ENCODE results near the gene RANGAP1.

RANGAP1 gene, protein sequence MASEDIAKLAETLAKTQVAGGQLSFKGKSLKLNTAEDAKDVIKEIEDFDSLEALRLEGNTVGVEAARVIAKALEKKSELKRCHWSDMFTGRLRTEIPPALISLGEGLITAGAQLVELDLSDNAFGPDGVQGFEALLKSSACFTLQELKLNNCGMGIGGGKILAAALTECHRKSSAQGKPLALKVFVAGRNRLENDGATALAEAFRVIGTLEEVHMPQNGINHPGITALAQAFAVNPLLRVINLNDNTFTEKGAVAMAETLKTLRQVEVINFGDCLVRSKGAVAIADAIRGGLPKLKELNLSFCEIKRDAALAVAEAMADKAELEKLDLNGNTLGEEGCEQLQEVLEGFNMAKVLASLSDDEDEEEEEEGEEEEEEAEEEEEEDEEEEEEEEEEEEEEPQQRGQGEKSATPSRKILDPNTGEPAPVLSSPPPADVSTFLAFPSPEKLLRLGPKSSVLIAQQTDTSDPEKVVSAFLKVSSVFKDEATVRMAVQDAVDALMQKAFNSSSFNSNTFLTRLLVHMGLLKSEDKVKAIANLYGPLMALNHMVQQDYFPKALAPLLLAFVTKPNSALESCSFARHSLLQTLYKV

GRCh38 chr22:41285820-41286638, at the start of gene RANGAP1:
TSS of gene RANGAP1 (minus strand) at chr22:41286187. CDS start at chr22:41281044, 5,143 bp downstream.
- DNase-seq (ENCODE audit: low spot score) = peak; percentile 96

GRCh38 chr22:41334951-41335635, 49.1 kb upstream of the RANGAP1 start:
- no peak for DNase-seq (ENCODE audit: low spot score)

DNA sequence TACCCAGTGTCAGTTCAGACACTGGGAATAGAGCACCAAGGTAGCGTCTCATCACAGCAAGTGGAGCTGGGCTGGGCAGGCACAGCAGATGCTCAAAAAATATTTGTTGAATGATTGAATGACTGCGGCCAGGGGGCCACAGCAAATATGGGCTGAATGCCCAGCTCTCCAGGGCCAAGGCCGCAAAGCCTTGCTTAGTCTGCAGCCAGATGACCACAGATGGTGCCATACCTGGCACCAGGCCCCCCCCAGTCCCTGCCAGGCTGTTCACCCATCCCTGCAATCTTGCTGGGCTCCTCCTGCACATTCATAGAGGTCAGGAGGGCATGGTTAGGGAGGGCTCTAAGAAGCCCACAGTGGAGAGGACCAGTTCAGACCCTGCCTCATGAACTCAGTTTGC, 48.2 kb upstream of the RANGAP1 start:
- DNase-seq (ENCODE audit: low spot score) = no peak

- no peak for DNase-seq (ENCODE audit: low spot score)
These were observed 47.8 kb upstream of the RANGAP1 start for GRCh38 chr22:41333806-41334205.

- DNase-seq (ENCODE audit: low spot score) = no peak
These were observed 46.4 kb upstream of the RANGAP1 start for GRCh38 chr22:41332217-41332939.

- DNase-seq (ENCODE audit: low spot score) = no peak
These were observed 44.2 kb upstream of the RANGAP1 start for GRCh38 chr22:41330169-41330568.

- peak; percentile 90 for DNase-seq (ENCODE audit: low spot score)
These were observed 41.1 kb upstream of the RANGAP1 start for GRCh38 chr22:41327124-41327523.

- DNase-seq (ENCODE audit: low spot score) = no peak
These were observed 39.0 kb upstream of the RANGAP1 start for GRCh38 chr22:41324821-41325528.

DNA sequence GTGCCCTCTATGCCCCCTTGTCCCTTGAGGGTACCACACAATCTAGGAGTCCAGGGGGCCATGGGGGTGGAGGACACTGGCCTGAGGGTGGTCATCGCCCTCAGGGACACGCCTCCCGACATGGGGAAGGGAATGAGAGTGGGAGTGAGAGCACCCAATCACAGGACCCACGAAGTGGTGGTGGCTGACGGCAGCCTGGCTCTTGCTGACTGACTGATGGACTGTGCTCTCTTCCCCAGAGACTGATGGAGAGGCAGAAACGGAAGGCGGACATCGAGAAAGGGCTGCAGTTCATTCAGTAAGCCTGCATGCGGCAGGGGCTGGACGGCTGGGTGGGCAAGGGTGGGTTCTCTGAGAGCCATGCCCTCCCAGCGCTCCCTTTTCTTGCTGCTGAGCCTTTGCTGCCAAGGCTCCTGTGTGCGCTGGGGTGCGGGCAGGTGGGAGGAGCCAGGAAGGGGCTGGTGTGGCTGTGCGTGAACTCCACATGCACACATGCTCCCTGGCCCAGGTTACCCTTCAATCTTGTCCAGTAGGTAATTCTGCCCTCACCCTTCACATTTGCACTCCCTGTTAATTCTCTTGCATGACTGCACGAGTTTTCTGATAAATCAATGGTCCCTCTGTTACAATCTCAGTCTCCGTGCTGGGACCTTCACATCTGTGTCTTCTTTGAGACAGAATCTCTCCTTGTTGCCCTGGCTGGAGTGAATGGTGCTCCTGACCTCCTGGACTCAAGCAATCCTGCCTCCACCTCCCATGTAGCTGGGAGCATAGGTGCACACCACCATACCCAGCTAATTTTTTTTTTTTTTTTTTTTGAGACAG, 34.6 kb upstream of the RANGAP1 start:
- no peak for DNase-seq (ENCODE audit: low spot score)

GRCh38 chr22:41315586-41315985, 29.6 kb upstream of the RANGAP1 start:
- DNase-seq (ENCODE audit: low spot score) = no peak

DNA sequence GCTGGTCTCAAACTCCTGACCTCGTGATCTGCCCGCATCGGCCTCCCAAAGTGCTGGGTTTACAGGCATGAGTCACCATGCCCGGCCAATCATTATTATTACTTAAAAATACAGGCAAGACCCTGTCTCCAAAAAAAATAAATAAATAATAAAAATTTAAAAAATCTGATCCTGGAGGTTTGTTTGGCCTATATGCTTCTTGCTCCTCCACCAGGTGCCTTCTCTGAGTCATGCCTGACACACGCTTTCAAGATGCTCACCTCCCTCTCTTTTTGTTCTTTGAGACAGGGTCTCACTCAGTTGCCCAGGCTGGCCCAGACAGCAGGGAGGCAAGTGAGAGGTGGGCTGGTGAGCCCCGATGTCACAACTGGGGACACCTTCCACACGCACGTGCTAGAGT, 28.8 kb upstream of the RANGAP1 start:
- DNase-seq (ENCODE audit: low spot score) = no peak

DNA sequence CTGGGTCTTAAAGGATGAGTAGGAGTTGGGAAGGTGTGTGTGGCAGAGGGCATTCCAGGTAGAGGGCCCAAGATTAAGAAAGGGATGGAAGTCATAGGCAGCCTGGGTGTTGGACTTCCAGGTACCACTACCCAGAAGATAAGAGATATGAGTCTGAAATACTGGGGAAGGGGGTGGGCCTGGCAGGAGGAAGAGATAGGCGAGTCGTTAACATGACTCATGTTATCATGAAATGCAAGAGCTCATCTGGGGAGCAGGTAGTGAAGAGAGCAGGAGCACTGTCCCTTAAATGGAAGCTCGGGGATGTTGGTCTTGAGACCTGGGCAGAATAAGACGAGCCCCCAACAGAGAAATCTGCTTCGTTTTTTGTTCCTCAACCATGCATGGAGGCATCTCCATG, 25.5 kb upstream of the RANGAP1 start:
- DNase-seq (ENCODE audit: low spot score) = no peak

- DNase-seq (ENCODE audit: low spot score) = no peak
These were observed 24.3 kb upstream of the RANGAP1 start for GRCh38 chr22:41310336-41310735.

GRCh38 chr22:41308544-41308947, 22.6 kb upstream of the RANGAP1 start:
- no peak for DNase-seq (ENCODE audit: low spot score)

DNA sequence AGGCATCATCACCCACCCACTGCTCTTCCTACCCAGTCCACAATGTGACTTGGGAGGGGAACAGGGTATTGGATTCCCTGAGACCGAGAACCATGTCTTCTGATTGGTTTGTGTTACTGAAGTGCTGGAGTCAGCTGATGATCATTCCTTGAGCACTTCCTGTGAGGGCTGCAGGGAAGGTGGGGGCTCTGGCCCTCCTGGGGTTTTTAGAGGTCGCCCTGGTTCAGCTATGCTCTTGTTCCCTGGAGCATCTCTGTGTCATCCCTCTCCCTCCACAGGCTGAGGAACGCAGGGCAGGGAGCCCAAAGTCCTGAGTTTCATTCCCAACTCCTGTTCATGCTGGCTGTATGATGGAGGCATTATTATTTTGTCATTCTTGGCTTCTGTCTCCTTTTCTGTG, 22.1 kb upstream of the RANGAP1 start:
- no peak for DNase-seq (ENCODE audit: low spot score)

- peak; percentile 85 for DNase-seq (ENCODE audit: low spot score)
These were observed 19.7 kb upstream of the RANGAP1 start for GRCh38 chr22:41305646-41306045.

DNA sequence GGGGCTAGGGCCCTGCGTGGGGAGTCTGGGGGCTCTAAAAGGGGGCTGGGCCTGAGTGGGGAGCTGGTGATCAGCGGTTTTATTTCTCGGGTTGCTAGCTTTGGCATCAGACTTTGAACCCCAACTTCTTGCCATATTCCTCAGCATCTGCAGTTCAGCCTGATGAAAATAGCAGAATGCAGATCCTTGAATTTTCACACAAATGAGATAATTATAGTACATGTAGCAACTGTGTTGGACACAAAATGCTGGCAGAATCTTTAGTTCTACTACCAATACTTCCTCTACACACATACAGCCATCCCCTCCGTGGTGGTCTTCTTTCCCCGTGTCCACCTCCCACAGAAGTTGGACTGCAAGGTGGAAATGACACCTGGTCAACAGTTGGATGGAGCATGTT, 16.8 kb upstream of the RANGAP1 start:
- no peak for DNase-seq (ENCODE audit: low spot score)

DNA sequence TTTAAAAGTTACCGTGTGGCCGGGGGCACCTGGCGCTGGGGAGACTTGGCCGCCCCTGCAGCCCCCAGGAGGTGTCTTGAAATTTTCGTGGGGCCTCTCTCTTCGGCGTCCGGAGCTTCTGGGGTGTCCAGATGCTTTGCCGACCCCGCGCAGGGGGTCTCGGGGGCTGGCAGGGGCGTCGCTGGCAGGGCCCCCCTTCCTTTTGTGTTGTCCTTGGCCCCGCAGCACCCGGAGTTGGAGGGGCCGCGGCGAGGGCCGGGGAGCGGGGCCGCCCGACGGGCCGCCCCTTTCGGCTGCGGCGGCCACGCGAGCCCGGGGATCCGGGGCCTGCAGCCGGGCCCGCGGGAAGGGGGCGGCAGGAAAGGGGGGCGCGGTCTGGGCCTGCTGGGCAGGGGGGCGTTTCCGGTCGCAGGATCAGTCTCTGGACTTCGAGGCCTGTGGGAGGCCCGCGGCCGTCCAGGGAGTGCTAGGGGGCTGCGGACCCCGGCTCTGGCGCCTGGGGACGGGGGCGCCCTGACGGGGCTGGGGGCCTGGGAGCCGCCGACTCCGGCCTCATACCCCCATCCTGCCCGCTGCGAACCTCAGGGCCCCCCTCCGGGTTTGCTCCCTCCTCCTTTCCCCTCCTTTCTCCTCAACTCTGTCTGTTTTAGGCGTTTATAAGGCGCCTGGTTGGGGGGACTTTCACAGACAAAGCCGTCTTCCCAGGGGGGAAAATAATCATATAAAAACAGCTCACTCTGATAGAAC, 16.2 kb upstream of the RANGAP1 start:
- no peak for DNase-seq (ENCODE audit: low spot score)

All from kidney capillary endothelial cell (primary cell).